22Rv1 (cell line): ENCODE results near the gene BANP.

ENCODE experiments used
- ZFX ChIP-seq: fragments of 450-650 bp; IDR thresholded peaks from 2 replicates; pipeline ENCODE4 v1.6.1; 2017; ENCODE audit warnings: antibody characterized with exemption, borderline replicate concordance
- TF ChIP-seq, protein P1 (sequence below): fragments of 450-650 bp; IDR thresholded peaks from 2 replicates; pipeline ENCODE4 v1.5.1; 2017; ENCODE audit warnings: mild to moderate bottlenecking

DNA sequence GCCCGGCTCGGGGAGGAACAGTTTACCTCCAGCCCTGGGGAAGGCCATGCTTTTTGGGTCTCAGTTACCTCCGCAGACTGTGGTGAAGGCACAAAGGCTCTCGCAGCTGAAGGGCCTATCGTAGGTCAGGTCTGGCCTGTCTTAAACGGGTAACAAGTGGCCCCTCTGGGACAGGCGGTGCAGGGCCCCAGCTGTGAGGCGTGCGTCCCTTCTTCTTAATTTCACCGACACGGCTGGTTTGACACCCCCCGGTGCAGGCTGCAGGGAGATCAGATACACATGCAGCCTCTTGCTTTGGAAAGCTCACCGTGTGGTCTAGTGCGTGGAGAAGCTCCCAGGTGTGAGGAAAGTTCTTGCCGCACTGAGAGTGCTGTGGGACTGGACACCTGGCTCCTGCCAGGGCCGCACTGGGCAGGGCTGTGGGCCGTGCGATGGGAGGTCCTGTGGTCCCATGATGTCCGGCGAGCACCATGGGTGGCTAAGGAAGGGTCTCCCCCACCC, 162.4 kb downstream of the BANP start:
- TF ChIP-seq ZFX: no peak
- TF ChIP-seq, protein P1, sequence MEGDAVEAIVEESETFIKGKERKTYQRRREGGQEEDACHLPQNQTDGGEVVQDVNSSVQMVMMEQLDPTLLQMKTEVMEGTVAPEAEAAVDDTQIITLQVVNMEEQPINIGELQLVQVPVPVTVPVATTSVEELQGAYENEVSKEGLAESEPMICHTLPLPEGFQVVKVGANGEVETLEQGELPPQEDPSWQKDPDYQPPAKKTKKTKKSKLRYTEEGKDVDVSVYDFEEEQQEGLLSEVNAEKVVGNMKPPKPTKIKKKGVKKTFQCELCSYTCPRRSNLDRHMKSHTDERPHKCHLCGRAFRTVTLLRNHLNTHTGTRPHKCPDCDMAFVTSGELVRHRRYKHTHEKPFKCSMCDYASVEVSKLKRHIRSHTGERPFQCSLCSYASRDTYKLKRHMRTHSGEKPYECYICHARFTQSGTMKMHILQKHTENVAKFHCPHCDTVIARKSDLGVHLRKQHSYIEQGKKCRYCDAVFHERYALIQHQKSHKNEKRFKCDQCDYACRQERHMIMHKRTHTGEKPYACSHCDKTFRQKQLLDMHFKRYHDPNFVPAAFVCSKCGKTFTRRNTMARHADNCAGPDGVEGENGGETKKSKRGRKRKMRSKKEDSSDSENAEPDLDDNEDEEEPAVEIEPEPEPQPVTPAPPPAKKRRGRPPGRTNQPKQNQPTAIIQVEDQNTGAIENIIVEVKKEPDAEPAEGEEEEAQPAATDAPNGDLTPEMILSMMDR: no peak
